Liver (tissue), 9 donors: ENCODE data around the gene CDCA4. TPM values are rescaled to one million over a fixed set of nuclear protein-coding genes. Genes with fewer than 3 reads are reported as not detected.

Experiments used
- DNase-seq: peaks from one replicate; pipeline ENCODE4 v3.0.0-alpha.2; 2017; ENCODE audit warnings: low spot score
- H3K27ac ChIP-seq, 2 donors: one replicate each; pipeline ENCODE4 v1.7.0; 2013; ENCODE audit warnings: inconsistent platforms in 2 of 2, low read length in 2 of 2, control low read depth in 1 of 2, low read depth in 1 of 2, mild to moderate bottlenecking in 1 of 2
- H3K27me3 ChIP-seq, 4 donors: one replicate each; pipeline versions ENCODE4 v1.6.1 to v1.7.0; 2013; ENCODE audit warnings: low read length in 3 of 4, inconsistent platforms in 1 of 4, mild to moderate bottlenecking in 1 of 4, moderate library complexity in 1 of 4; ENCODE audit not compliant: control insufficient read depth in 4 of 4, insufficient read depth in 4 of 4
- H3K36me3 ChIP-seq, 4 donors: one replicate each; pipeline versions ENCODE4 v1.6.1 to v1.7.0; 2013; ENCODE audit warnings: low read length in 3 of 4, mild to moderate bottlenecking in 3 of 4, low read depth in 1 of 4, moderate library complexity in 1 of 4; ENCODE audit not compliant: control insufficient read depth in 4 of 4, insufficient read depth in 3 of 4
- H3K4me1 ChIP-seq, 4 donors: one replicate each; pipeline versions ENCODE4 v1.6.1 to v1.7.0; 2013; ENCODE audit warnings: low read length in 3 of 4, mild to moderate bottlenecking in 3 of 4, moderate library complexity in 1 of 4; ENCODE audit not compliant: control insufficient read depth in 4 of 4, insufficient read depth in 4 of 4
- H3K4me3 ChIP-seq, 3 donors: one replicate each; pipeline versions ENCODE4 v1.6.1 to v1.7.0; 2013; ENCODE audit warnings: low read length in 3 of 3, control low read depth in 1 of 3, low read depth in 1 of 3, mild to moderate bottlenecking in 1 of 3
- H3K9ac ChIP-seq, 2 donors: one replicate each; pipeline ENCODE4 v1.7.0; 2013; ENCODE audit warnings: low read length in 2 of 2, mild to moderate bottlenecking in 2 of 2, moderate library complexity in 2 of 2, control low read depth in 1 of 2, low read depth in 1 of 2
- H3K9me3 ChIP-seq, 4 donors: one replicate each; pipeline versions ENCODE4 v1.6.1 to v1.7.0; 2013; ENCODE audit warnings: low read length in 3 of 4; ENCODE audit not compliant: control insufficient read depth in 4 of 4
- EGR1 ChIP-seq, 2 donors: IDR thresholded peaks; 2 replicates each; pipeline ENCODE4 v1.6.1; 2016 to 2018; ENCODE audit warnings: antibody characterized with exemption in 2 of 2, low read depth in 2 of 2
- FOXA1 ChIP-seq: IDR thresholded peaks from 2 replicates; pipeline ENCODE4 v1.6.1; 2016; ENCODE audit warnings: antibody characterized with exemption
- FOXA2 ChIP-seq: IDR thresholded peaks from 2 replicates; pipeline ENCODE4 v1.6.1; 2016; ENCODE audit warnings: antibody characterized with exemption
- GABPA ChIP-seq, 2 donors: IDR thresholded peaks in 1 of 2; conservative IDR thresholded peaks in 1 of 2; 2 replicates each; pipeline ENCODE4 v1.6.1; 2016; ENCODE audit warnings: antibody characterized with exemption in 2 of 2, mild to moderate bottlenecking in 1 of 2, moderate library complexity in 1 of 2
- HNF4A ChIP-seq, 2 donors: conservative IDR thresholded peaks; 2 replicates each; pipeline ENCODE4 v1.6.1; 2016; ENCODE audit warnings: antibody characterized with exemption in 2 of 2, mild to moderate bottlenecking in 2 of 2
- HNF4G ChIP-seq: IDR thresholded peaks from 2 replicates; pipeline ENCODE4 v1.6.1; 2016; ENCODE audit warnings: antibody characterized with exemption
- JUND ChIP-seq, 2 donors: IDR thresholded peaks; 2 replicates each; pipeline ENCODE4 v1.6.1; 2016; ENCODE audit warnings: antibody characterized with exemption in 2 of 2
- NR2F2 ChIP-seq: IDR thresholded peaks from 2 replicates; pipeline ENCODE4 v1.6.1; 2016; ENCODE audit warnings: antibody characterized with exemption
- RAD21 ChIP-seq, 2 donors: IDR thresholded peaks; 2 replicates each; pipeline ENCODE4 v1.6.1; 2016; ENCODE audit warnings: antibody characterized with exemption in 2 of 2, mild to moderate bottlenecking in 2 of 2
- RXRA ChIP-seq, 2 donors: IDR thresholded peaks; 2 replicates each; pipeline ENCODE4 v1.6.1; 2017 to 2018; ENCODE audit warnings: antibody characterized with exemption in 2 of 2, mild to moderate bottlenecking in 1 of 2
- SP1 ChIP-seq: IDR thresholded peaks from 2 replicates; pipeline ENCODE4 v1.6.1; 2018; ENCODE audit warnings: antibody characterized with exemption, mild to moderate bottlenecking
- TAF1 ChIP-seq: conservative IDR thresholded peaks from 2 replicates; pipeline ENCODE4 v1.6.1; 2016; ENCODE audit warnings: antibody characterized with exemption, mild to moderate bottlenecking
- YY1 ChIP-seq: IDR thresholded peaks from 2 replicates; pipeline ENCODE4 v1.6.1; 2016; ENCODE audit warnings: antibody characterized with exemption, mild to moderate bottlenecking
- ZBTB33 ChIP-seq: IDR thresholded peaks from 2 replicates; pipeline ENCODE4 v1.6.1; 2016; ENCODE audit warnings: antibody characterized with exemption
- WGBS: extraction: QIAGEN DNeasy Blood & Tissue Kit; methylation state at CpG from one replicate; pipeline ENCODE4 v1.1.7; 2013; 5-methylcytosine and 5-hydroxymethylcytosine counted together
- polyA plus RNA-seq, 2 donors: library from polyadenylated mRNA; stranded (reverse) in 1 of 2; unstranded in 1 of 2; fragments of 200-250 nt in 1 of 2; fragments of >200 nt in 1 of 2; fragmentation: Nextera tagmentation in 1 of 2; extraction: Ambion mirVana in 1 of 2; gene quantifications; one replicate each; pipeline versions ENCODE4 v1.2.1 to v1.2.3, GENCODE V29; 2013 to 2015
- total RNA-seq, 2 donors: library from RNA; depleted of rRNA; stranded (reverse); fragments of >200 nt; gene quantifications; one replicate each; pipeline ENCODE4 v1.2.3, GENCODE V29; 2014
- TF ChIP-seq, protein P1 (sequence below): fragments of 150-350 bp; IDR thresholded peaks from 2 replicates; pipeline ENCODE4 v1.5.1; 2017; ENCODE audit warnings: improper control_type of control experiment, low read depth, low read length; ENCODE audit not compliant: missing input control
- TF ChIP-seq, protein P2 (sequence below): IDR thresholded peaks from 2 replicates; pipeline ENCODE4 v1.6.1; 2016; ENCODE audit warnings: antibody characterized with exemption
- TF ChIP-seq, protein P3 (sequence below): IDR thresholded peaks from 2 replicates; pipeline ENCODE4 v1.6.1; 2016; ENCODE audit warnings: antibody characterized with exemption, mild to moderate bottlenecking
- TF ChIP-seq, protein P4 (sequence below): IDR thresholded peaks from 2 replicates; pipeline ENCODE4 v1.6.1; 2016; ENCODE audit warnings: antibody characterized with exemption
- donor health status: healthy.
- donor health status: healthy.
- donor health status: healthy.
- donor health status: healthy.
- donor health status: healthy.

CDCA4 gene
- total and polyA plus RNA-seq, 4 donors: 1.2 to 34.5 (median 2.7) TPM

DNA sequence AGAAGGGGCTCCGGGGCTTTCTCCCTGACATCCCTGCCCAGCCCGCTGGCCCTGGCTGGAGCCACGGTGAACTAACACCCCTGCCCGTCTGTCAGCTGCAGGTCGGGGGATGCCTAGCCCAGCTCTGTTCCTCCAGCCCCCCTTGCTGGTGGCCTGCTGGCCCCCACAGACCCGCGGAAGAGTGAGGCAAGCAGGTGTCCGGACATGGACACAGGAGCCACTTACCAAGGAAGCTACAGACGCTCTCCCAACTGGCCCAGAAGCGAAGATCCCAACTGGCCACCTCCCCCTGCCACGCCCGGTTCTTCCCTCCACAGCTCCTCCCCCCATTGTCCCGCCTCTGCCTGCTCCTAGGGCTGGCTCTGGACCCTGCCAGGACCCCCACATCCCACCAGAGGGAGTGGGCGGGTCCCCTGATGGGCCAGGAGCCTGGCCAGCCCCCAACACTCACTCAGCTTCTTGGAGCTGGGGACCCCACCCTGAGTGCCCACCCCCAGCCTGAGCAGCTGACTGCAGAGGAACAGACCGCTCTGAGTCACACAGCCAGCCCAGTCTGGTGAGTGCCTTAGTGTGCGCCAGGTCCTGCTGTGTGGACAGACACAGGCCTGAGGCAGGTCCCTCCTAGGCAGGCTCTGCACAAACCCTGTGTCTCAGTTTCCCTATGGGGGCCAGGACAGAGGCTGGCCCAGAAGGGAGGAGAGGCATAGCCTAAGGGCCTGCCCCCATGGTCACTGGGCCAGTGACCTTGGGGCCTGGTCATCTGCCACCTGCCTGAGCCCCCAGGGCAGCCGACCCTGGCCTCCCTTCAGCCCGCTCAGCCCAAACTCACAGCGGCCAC is 50.4 kb downstream of the CDCA4 start:
- peaks cover 0 to 4% (median under 1%) of the 10 kb centered on the region in 4 donors for H3K4me1 ChIP-seq
- DNase-seq: no peak
- whole genome bisulfite sequencing: 78% methylated on average over 19 of the region's 19 CpGs

GRCh38 chr14:104969741-104970230 is 51.1 kb downstream of the CDCA4 start:
- H3K9ac ChIP-seq: no peak overlapping the region
- H3K9me3 ChIP-seq: no peaks in the 10 kb centered on the region
- H3K36me3 ChIP-seq: no peaks in the 10 kb centered on the region
- no peak overlapping the region for H3K4me3 ChIP-seq
- peaks cover 0 to 4% (median under 1%) of the 10 kb centered on the region in 4 donors for H3K4me1 ChIP-seq
- peaks cover 0 to 3% (median under 1%) of the 10 kb centered on the region in 4 donors for H3K27me3 ChIP-seq
- H3K27ac ChIP-seq: no peak overlapping the region
- no peak for DNase-seq
- 87% methylated on average over 10 of the region's 10 CpGs for WGBS
- no peak for TF ChIP-seq HNF4G
- no peak for TF ChIP-seq EGR1 (IDR thresholded peaks at IDR 0.05; ENCODE audit: low read depth in 2 of 2)
- no peak for TF ChIP-seq FOXA2
- TF ChIP-seq HNF4A (conservative IDR thresholded peaks at IDR 0.05): no peak
- TF ChIP-seq, protein P1, sequence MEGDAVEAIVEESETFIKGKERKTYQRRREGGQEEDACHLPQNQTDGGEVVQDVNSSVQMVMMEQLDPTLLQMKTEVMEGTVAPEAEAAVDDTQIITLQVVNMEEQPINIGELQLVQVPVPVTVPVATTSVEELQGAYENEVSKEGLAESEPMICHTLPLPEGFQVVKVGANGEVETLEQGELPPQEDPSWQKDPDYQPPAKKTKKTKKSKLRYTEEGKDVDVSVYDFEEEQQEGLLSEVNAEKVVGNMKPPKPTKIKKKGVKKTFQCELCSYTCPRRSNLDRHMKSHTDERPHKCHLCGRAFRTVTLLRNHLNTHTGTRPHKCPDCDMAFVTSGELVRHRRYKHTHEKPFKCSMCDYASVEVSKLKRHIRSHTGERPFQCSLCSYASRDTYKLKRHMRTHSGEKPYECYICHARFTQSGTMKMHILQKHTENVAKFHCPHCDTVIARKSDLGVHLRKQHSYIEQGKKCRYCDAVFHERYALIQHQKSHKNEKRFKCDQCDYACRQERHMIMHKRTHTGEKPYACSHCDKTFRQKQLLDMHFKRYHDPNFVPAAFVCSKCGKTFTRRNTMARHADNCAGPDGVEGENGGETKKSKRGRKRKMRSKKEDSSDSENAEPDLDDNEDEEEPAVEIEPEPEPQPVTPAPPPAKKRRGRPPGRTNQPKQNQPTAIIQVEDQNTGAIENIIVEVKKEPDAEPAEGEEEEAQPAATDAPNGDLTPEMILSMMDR: no peak
- no peak for TF ChIP-seq NR2F2
- TF ChIP-seq, protein P2, sequence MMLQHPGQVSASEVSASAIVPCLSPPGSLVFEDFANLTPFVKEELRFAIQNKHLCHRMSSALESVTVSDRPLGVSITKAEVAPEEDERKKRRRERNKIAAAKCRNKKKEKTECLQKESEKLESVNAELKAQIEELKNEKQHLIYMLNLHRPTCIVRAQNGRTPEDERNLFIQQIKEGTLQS: no peak
- TF ChIP-seq, protein P3, sequence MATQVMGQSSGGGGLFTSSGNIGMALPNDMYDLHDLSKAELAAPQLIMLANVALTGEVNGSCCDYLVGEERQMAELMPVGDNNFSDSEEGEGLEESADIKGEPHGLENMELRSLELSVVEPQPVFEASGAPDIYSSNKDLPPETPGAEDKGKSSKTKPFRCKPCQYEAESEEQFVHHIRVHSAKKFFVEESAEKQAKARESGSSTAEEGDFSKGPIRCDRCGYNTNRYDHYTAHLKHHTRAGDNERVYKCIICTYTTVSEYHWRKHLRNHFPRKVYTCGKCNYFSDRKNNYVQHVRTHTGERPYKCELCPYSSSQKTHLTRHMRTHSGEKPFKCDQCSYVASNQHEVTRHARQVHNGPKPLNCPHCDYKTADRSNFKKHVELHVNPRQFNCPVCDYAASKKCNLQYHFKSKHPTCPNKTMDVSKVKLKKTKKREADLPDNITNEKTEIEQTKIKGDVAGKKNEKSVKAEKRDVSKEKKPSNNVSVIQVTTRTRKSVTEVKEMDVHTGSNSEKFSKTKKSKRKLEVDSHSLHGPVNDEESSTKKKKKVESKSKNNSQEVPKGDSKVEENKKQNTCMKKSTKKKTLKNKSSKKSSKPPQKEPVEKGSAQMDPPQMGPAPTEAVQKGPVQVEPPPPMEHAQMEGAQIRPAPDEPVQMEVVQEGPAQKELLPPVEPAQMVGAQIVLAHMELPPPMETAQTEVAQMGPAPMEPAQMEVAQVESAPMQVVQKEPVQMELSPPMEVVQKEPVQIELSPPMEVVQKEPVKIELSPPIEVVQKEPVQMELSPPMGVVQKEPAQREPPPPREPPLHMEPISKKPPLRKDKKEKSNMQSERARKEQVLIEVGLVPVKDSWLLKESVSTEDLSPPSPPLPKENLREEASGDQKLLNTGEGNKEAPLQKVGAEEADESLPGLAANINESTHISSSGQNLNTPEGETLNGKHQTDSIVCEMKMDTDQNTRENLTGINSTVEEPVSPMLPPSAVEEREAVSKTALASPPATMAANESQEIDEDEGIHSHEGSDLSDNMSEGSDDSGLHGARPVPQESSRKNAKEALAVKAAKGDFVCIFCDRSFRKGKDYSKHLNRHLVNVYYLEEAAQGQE: no peak
- TF ChIP-seq SP1: no peak
- no peak for TF ChIP-seq RAD21 (IDR thresholded peaks at IDR 0.05)
- TF ChIP-seq YY1: no peak
- no peak for TF ChIP-seq RXRA (IDR thresholded peaks at IDR 0.05)
- TF ChIP-seq, protein P4, sequence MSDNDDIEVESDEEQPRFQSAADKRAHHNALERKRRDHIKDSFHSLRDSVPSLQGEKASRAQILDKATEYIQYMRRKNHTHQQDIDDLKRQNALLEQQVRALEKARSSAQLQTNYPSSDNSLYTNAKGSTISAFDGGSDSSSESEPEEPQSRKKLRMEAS: no peak
- no peak for TF ChIP-seq ZBTB33
- no peak for TF ChIP-seq GABPA (IDR thresholded peaks at IDR 0.05 in 1 of 2, conservative IDR thresholded peaks at IDR 0.05 in 1 of 2)

More for the DNA sequence above, 50.4 kb downstream of the CDCA4 start:
- Histone ChIP-seq H3K9ac (no peak overlapping the region), H3K27ac (no peak overlapping the region), H3K27me3 (peaks cover 0 to 3% (median under 1%) of the 10 kb centered on the region in 4 donors), H3K36me3 (no peaks in the 10 kb centered on the region), H3K4me3 (no peak overlapping the region), H3K9me3 (no peaks in the 10 kb centered on the region)
- TF ChIP-seq EGR1 (IDR thresholded peaks at IDR 0.05; ENCODE audit: low read depth in 2 of 2) (no peak), JUND (IDR thresholded peaks at IDR 0.05) (no peak), NR2F2 (no peak), YY1 (no peak), FOXA1 (no peak), TAF1 (no peak), RAD21 (IDR thresholded peaks at IDR 0.05) (no peak), HNF4A (conservative IDR thresholded peaks at IDR 0.05) (no peak), SP1 (no peak), GABPA (IDR thresholded peaks at IDR 0.05 in 1 of 2, conservative IDR thresholded peaks at IDR 0.05 in 1 of 2) (no peak)
- TF ChIP-seq, protein P3: no peak
